ENCODE measurements around the gene ARHGEF2.

The ARHGEF2 gene

DNA sequence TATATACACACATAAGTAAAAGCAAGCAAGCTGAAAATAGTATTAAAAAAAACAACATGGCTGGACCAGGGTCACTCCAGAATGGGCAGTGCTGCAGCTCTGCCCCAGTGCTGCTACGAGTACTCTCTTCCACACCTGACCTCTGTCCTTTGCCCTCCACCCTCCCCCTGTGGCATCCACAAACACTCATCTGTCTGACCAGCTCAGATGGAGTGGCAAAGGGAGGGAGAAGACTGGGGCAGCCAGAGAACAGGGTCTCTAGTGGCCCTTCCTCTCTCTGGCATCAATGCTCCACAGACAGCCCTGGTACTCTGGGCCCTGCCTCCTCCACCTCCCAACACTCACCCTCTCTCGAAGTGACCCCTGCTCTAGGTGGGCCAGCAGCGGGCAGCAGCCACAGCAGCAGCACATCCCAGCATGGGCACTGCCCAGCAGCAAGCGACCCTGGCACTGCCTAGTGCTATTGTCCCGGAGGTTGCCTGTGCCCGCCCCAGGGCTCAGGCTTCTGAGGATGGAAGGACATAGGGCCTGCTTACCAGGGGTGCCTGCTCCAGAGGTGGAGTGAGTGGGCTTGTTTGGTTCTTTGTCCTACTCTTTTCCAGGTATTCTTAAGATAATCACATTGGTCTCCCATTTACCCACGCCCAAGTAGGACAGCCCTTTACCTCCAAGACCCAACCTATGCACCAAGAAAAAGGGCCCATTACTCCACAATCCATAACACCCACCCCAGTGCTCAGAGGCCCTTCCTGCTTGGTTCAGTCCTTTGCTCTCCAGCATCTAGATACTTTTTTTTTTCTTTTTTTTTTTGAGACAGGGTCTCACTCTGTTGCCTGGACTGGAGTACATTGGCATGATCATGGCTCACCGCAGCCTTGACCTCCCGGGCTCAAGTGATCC, 6.2 kb downstream of the ARHGEF2 start:
- no peak for FAIRE-seq

DNA sequence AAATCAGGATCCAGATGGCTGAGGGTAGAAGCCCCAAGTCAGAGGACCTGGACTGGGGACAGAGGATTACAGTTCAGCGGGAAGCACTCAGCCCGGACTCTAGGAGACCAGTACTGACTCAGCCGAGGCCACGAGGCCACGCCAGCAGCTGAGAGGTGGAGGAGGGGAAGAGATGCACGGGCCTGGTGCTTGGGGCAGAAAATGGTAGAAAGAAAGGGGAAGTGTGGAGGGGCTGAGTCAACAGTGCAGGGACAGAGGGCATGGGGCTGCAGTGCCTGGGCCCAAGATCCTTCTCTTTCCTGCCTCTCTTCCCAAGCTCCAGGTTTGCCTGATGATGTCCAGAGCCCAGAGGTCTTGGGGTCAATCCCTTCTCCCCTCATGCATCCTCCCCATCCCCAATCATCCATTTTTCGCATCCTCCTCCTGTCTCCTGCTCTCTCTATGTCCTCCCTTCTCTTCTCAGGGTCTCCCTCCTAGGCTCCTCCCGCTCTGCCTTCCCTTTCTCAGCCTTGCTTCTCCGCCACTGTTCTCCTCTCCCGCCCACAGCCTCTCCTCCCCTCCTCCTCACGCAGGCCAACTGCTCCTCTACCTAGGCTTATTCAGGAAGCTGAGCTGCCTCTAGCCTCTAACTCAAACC, 7.7 kb downstream of the ARHGEF2 start:
- FAIRE-seq: no peak

DNA sequence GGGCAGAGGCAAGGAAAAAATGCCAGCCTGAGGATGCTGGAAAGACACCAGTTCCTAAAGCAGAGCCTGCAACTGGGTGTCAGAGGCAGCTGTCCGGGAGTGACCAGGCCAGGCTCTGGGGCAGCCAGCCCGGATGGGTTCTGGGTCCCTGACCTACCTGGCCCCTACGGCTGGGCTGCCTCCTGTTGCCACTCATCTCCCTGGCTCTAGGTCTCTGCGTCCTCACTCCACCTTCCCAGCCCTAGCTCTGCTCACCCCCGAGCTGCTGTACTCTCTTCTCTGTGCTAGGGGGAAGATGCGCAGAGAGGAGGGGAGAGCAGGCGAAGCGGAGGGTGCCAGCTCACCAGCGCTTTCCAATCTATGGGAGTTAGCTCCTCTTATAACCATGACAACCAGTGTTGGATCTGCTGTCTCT, 9.0 kb downstream of the ARHGEF2 start:
- FAIRE-seq: no peak

DNA sequence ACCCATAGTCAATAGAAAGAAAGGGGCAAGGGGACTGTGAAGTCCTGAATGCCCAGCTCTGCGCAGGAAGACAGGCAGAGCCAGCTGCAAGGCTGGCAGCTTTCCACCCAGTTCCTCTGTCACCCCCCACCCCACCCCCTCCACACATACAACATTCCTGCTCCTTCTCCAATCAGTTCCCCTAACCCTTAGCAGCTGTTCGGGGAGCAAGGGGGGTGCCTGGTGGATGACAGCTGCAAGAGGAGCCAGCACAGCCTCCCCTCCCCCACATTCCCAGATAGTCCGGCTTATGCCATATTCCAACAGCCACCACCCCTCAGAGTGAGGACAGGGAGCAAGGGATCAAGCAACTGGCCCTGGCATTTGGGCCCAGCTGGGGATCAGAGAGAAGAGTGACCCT, 9.7 kb downstream of the ARHGEF2 start:
- FAIRE-seq: no peak

DNA sequence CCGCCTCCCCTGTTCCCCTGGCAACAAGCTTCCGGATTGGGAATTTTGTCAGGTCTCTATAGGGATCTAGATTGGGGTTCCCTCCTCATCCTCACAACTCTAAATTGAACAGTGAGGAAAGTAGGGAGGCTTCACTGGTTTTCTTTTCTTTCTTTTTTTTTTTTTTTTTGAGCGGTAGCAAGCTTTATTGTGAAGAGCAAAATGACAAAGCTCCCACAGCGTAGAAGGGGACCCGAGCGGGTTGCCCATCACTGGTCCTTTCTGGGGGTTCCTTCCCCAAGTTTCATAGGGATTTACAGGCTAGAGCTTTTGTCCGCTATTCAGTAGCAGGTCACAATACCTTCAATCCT, 10.3 kb downstream of the ARHGEF2 start:
- FAIRE-seq: no peak

DNA sequence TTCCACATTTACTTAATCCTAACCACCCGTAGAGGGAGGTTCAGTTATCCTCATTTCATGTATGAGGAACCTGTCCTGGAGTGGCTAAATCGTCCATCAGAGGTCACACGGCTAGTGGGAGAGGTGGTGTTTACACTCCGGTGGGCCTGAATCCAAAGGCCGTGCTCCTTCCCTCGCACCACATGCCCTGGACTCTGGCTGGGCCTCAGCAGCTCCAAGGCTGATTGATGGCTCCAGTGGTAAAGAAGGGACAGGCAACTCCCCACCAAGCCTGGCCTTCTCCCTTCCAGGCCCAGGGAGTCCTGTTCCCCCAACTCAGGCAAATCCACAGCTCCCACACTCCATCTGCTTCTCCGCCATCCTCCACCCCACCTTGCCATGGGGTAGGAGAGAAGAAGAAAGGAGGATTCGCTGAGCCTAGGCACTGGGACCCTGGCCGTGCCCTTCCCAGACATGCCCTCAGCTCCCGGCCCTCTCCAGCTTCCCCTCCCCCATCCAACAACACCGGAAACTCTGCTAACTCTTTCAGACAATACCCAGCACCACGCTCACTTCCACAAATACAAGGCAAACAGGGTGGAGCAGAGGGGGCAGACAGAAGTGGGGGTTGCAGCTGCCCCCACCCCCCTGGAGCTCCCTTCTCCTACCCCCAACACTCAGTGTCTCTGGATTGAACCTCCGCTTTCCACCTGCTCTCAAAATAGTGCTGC, 10.9 kb downstream of the ARHGEF2 start:
- no peak for FAIRE-seq

DNA sequence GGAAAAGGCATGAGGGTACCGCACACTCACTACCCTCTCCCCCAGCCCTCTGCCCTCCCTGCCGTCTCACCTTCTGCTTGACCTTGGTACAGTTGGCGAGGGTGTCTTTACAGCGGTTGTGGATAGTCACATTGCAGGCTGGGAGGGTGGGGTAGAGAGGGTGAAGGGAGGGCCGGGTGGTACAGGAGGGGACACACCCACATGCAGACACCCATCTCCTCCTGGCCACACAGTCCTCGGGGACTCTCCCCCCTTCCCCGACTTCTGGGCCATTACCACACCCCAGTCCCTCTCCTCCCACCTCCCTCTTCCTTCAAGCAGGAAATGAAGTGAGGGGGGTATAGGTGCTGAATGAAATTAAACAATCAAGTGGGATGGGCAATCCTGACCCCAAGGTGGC, 11.6 kb downstream of the ARHGEF2 start:
- FAIRE-seq: no peak

DNA sequence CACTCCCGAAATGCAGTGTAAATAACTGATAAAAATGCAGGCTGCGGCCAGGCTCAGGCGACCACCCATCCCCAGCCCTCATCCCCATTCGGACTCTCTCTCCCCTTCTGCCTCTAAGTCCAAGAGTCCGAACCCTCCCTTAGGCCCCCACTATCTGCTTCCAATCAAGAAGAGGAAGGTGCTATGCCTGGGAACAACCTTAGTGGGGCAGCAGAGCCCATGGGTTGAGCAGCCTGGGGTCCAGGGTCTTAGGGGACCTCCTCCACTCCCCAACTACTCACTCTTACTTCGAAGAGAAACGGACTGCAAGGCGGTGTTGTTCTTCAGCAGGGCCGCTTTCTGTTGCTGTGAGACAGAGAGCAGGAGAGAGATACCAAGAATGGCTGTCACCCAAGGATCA, 12.2 kb downstream of the ARHGEF2 start:
- FAIRE-seq: no peak

DNA sequence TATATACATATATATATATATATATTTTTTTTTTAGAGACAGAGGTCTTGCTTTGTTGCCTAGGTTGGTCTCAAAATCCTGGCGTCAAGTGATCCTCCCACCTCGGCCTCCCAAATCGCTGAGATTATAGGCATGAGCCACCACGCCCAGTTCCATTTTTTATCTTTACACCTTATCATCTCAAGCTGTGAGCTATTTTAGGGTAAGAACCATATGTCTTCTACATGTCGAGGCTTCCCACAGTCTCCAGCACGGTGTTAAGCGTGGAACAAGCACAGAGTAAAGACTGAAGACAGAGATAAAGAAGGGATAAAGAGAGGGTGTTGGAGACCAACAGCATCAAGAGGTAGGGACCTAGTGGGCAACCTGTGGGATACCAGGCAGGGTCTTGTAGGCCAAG, 14.2 kb downstream of the ARHGEF2 start:
- no peak for FAIRE-seq

DNA sequence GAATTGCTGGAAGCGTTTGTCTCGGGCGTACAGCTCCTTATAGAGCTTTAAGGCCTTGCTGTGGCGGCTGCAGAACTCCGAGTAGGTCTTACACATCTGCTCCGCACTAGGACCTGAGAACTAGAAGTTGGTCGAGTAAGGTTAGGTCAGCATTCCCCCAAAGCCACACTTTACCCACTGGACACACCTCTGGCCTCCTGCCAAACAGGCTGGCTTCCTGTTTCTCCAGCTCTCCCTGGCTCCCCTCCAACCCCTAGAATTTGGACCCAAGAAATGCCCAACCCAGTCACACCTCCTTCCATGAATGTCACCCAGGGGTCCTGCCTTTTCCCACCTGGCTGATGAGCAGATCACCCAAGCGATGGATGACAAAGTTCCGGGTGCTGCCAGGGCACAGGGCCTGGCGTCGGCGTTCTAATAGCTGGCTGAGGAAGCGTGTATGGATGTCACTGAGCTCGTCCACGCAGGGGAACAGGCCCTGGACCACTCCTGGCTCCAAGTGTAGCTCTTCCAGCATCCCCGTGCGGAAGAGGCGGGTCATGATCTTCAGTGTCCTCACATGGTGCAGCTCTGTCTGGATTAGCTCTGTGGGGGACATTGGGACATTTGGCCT, 15.6 kb downstream of the ARHGEF2 start:
- FAIRE-seq: no peak

DNA sequence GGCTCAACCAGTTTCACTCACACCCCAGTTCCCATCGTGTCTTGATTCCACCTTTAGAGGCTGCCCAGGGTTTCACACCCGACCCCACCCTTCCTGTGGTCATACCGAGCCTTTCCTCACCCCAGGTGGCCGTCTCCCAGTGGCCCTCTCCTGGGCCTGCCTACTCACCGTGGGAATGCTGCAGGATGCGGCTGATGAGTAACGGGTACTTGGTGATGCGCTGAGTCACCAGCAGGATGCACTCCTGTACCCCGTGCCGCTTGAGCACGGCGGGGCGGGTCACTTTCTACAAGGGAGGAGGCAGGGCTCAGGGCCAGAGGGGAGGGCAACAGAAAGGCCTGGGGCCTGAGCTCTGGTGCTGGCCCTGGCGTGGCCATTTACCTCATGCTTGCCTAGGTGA, 16.4 kb downstream of the ARHGEF2 start:
- no peak for FAIRE-seq

DNA sequence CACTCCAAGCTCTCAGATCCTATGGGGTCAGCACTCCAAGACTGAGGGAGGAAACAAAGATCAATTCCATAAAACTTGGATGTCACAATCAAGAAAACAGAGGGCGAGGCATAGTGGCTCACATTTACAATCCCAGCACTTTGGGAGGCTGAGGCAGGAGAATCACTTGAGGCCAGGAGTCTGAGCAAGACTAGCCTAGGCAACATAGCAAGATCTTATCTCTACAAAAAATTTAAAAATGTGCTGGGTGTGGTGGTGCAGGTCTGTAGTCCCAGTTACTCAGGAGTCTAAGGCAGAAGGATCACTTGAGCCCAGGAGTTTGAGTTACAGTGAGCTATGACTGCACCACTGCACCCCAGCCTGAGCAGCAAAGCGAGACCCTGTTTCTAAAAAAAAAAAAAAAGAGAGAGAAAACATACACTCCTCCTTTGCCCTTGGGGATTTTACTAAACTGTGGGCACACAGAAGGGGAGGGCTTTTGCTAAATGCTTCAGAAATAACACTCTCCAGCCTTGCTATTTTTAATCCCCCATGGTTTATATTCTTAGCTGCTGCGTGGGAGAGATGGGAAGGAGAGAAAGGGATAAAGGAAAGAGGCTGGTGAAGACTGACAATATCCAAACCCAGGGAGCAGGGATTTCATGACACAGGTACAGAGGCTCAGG, 18.1 kb downstream of the ARHGEF2 start:
- no peak for FAIRE-seq

DNA sequence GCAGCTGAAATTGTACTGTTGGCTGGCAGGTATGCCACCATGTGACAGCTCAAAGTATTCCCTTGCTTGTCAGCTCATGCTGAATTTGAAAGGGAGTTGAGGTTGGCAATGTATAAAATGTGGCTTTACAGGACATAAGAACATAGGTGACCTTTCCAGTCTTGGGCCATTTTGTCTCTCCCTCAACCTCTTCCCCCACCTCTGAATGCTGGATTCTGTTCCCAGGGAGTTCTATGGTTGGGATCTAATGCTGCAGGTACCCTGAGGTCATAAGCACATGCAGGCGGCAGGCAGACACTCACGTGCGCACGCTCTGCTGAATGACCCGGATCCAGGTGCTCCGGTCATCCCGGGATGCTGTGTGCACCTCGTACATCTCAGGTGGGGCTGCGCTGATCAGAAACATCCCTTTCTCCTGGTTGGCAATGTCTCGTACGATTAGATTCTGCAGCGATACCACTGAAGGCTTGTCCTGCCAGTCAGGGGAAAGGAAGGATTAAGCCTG, 20.9 kb downstream of the ARHGEF2 start:
- FAIRE-seq: no peak

DNA sequence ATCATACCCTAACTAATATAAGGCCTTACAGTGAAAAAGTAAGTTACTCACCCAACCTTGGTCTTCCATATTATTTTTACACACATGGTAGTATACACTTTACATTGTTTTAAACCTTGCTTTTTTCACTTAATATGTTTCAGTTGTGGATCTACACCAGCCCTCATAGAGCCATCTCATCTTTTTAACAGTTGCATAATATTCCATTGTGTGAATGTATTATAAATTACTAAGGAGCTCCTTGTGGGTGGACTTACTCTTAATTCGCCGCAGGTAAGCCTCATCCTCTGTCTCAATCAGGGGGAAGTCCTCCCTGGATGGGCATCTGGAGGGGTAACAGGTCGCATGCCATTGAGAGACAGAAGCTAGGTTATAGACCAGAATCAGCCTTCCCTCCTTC, 23.7 kb downstream of the ARHGEF2 start:
- FAIRE-seq: no peak

DNA sequence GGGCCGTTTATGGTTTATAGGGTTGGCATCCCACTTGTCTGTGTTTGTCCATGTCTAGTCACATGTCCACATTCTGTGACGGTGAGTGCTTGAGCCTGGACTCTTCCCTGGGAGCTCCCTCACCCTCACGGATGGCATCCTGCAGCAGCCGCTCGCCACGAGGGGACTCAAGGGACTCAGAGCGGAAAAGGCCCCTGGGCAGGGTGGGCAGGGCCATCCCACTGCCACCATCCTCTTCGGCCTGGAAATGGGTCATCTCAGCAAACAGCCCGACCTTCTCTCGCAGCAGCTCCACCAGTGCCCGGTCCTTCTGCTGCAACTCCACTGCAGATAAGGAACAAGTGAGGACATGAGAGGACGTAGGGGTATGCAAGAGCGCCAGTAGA, 25.8 kb downstream of the ARHGEF2 start:
- no peak for FAIRE-seq

DNA sequence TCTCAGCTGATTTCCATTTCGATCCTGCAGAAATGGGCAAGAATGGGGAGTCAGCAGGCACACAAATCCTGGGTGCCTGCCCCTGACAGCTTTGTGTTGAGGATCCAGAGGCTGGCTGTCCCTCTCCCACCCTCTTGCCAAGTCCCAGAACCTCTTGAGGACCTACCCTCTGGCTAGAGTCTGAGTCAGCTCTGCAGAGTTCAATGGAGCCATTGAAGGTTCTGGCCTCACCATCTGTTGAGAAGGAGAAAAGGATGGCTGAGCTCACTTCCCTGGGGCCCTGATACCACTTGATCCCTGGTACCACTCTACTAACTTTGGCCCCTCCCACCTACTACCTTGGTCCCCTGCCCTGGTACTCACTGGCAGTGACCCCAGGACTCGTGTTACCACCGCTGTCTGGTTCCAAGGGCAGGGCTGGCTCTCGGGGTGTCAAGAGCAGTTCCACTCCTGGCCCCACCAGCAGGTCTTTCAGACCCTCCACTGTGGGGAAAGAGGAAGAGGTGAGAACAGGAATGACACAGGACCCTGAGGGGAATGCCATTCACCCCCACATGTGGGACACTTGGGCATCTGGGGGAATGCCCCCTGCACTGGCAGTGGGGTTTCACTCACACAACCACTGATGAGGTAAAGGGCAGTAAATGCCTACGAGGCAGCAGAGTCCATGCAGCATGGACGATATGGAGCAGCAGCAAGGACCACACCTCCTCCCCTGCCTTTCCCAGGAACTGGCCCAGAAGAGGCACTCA, 26.4 kb downstream of the ARHGEF2 start:
- FAIRE-seq: no peak

DNA sequence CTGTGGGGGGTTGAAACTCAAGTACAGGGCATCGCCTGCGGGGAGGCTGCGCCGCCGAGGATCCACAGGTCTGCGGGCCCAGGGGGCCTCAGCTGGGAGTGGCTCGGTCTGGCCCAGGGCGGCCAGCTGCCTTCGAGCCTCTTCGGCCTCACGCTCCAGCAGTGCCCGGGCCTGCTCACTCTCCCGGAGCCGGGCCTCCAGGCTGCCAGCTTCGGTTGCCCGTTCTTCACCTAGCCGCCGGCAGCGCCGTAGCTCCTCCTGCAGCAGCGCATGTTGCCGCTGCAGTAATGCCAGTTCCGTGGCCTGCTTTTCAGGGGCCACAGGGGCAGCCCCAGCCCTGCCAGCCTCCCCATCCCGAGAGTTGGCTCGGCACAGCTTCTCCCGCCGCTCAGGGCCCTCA, 27.5 kb downstream of the ARHGEF2 start:
- no peak for FAIRE-seq

DNA sequence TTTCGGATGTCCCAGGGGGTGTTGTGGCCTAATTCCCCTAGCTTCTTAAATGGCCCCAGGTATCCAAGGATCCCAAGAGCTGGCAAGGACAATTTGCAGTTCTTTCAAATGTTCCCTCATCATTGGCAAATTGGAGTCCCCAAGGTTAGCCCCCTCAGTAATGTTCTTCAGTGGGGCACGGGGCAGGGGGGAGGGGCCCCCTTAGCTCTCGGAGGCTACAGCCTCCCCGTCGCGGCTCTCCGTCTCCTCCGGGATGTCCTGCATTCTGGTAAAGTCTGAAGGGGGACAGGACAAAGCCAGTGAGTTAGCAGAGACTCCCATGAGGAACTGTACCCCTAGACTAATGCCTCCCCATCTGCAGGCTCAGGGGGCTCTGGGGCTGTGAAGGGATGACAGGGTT, 30.6 kb downstream of the ARHGEF2 start:
- no peak for FAIRE-seq

DNA sequence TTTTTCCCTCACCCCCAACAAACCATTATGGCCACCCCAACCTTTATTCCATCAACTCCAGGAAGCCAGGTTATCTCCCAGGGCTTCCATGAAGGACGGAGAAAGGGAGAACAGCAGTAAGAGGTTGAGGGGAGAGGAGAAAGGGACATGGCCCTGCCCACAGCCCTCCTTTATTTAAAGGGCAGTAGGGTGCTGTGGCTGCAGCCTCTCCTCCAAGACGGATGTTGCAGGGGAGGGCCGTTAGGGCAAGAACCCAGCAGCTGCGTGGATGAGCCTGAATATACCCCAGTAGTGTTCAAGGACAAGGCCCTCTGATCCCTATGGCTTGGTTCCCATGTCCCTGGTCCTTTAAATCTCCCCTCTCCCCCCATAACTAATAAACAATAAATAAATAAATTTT, 31.1 kb downstream of the ARHGEF2 start:
- no peak for FAIRE-seq

DNA sequence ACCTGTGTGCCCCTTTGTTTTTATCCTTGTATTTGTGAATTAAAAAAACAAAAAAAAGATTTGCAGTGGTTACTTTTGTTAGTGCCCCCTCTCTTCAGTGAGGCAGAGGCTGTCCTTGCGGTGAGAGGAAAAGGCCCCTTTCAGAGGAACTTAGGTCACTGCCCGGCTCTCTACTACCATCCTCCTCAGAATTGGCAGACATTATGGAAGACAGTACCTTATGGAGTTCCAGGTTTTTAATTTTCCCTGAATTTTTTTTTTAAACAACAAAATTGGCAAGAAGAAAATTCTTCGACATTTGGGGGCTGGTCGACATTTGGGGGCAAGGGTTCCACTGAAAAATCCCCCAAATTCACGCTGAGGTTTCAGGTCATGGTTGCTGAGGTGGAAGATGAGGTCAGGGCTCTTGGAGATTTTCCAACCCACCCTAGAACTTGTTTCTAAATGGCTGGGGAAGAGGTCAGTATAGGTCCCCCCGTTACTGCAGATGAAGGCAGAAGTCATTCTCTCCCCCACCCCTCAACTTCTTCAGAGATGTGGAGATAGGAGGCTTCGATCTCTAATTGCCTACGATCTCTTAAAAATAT, 31.6 kb downstream of the ARHGEF2 start:
- no peak for FAIRE-seq

DNA sequence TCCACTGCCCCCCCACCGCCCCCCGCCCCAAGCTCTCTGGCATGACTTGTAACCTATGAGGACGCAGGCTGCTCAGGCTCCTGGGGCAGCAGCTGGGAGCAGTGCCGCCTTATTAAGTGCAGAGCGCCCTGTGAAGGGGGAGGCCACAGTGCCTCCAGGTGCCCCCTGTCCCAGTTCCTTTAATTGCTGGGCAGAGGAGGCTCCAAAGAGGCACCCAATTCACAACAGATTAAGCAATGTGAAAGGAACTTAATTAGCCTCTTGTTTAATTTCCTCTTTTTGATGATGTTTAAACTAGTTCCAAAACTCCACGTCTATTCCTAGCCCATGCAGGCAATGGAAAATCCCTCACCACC, 33.9 kb downstream of the ARHGEF2 start:
- no peak for FAIRE-seq

Measured in colon (tissue), 2 donors.